Fibroblast of the aortic adventitia (primary cell): Measurements from ENCODE around the gene PSMA1. TPM values are rescaled to one million over a fixed set of nuclear protein-coding genes. Genes with fewer than 3 reads are reported as not detected.

Experiments
- DNase-seq: peaks from one replicate; pipeline ENCODE4 v3.0.0-alpha.2; 2010; ENCODE audit warnings: low read depth
- H3K4me3 ChIP-seq: 2 replicates; pipeline ENCODE4 v1.5.1; 2011; ENCODE audit warnings: low read depth, mild to moderate bottlenecking, control low read depth, low read length, moderate library complexity
- total RNA-seq: library from RNA; depleted of rRNA; stranded (reverse); fragments of >200 nt; gene quantifications from 2 replicates; pipeline ENCODE4 v1.2.3, GENCODE V29; 2012; ENCODE audit warnings: low replicate concordance
- TF ChIP-seq, protein P1 (sequence below): IDR thresholded peaks from 2 replicates; pipeline ENCODE4 v1.5.1; 2011; ENCODE audit warnings: mild to moderate bottlenecking, low read length, control low read depth, inconsistent platforms; ENCODE audit not compliant: insufficient read depth

The PSMA1 gene
- total RNA-seq, 1 donor: 125 TPM

DNA sequence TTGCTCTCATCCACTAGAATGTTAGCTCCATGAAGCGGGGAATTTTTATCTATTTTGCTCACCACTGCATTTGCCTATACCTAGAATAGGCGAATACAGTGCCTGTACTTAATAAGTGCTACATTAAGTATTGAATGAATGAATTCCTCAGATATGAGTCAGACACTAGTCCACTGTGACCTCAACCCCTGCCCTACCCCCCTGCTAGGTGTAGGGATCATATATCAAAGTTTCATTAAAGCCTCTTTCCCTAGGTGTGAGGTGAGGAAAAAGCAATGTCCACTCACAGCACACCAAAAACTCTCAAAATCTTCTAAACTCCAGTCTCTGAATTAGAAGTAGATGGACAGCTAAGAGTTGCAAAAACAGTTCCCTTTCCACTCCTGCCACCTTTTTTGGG is 9.8 kb upstream of the PSMA1 start:
- no peak overlapping the region for H3K4me3 ChIP-seq
- no peak for DNase-seq
- TF ChIP-seq, protein P1, sequence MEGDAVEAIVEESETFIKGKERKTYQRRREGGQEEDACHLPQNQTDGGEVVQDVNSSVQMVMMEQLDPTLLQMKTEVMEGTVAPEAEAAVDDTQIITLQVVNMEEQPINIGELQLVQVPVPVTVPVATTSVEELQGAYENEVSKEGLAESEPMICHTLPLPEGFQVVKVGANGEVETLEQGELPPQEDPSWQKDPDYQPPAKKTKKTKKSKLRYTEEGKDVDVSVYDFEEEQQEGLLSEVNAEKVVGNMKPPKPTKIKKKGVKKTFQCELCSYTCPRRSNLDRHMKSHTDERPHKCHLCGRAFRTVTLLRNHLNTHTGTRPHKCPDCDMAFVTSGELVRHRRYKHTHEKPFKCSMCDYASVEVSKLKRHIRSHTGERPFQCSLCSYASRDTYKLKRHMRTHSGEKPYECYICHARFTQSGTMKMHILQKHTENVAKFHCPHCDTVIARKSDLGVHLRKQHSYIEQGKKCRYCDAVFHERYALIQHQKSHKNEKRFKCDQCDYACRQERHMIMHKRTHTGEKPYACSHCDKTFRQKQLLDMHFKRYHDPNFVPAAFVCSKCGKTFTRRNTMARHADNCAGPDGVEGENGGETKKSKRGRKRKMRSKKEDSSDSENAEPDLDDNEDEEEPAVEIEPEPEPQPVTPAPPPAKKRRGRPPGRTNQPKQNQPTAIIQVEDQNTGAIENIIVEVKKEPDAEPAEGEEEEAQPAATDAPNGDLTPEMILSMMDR: no peak

DNA sequence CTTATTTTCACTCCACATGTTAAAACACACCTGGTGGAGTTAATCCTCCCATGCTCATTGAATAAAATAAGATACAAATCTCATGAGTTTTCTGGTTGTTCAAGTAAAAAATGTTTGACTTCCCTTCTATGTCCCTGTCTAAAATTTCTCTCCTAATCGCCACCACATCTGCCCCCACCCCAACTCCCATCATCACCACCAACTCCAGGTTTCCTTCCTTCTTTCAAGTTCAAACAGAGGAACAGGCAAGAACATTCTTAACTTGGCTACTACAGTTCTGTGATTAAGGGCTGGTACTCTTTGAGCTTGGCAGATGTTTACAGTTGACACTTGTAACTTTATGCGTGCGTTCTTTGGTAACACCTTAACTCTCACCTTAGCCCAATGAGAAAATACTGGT is 9.1 kb upstream of the PSMA1 start:
- no peak for DNase-seq
- no peak overlapping the region for H3K4me3 ChIP-seq
- TF ChIP-seq, protein P1: no peak

DNA sequence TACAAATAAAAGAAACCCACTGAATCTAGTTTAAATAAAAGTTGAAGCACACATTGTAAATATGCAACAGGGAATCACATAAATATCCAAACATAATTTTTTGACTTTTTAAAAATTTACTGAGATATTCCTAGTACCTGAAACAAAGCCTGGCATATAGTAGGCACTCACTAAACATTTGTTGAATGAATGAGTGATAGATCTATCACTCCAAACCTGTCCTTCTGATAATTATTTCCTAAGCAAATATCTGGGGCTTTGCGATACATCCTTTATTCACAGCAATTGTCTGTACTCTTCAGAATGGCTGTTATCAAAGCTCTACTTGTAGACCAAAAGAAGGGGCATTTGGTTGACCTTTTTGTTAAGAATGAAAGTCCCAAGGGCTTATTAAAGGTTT is 2.6 kb upstream of the PSMA1 start:
- no peak for DNase-seq
- no peak overlapping the region for H3K4me3 ChIP-seq
- TF ChIP-seq, protein P1: no peak

DNA sequence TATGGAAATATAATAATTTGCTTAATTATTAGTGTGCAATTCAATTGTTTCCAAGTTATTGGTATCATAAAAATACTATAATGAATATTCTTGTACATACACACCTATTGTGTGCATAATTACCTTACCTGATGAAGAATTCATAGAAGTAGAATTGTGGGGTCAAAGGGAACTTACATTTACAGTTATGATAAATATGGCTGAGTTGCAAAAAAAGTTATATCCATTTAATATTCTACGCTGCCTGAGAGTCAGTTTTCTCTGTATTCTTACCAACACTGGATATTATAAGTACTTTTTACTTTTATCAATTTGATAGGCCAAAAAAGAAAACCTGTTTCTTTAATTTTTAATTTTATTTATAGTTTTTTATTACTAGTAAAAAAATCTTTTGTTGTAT is 2.1 kb upstream of the PSMA1 start:
- no peak for DNase-seq
- TF ChIP-seq, protein P1: no peak
- no peak overlapping the region for H3K4me3 ChIP-seq

DNA sequence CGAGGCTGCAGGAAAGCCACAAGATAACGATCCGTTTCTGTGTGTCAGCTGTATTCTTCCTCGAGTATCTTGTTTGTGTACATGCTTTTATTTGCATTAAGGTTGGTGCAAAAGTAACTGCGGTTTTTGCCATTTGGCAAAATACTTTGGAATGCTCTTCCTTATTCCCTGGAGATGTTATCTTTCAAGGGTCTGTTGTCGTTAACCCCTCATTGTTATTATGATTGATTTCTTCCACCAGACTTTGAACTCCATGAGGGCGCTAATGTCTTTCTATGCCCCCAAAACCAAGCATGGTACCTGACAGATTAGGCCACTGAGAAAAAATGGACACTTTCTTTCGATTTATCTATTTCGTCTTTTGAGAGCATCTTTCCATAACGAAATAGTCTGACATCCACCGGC is 563 bp upstream of the PSMA1 start:
- no peak for DNase-seq
- TF ChIP-seq, protein P1: no peak
- peak overlapping the region; percentile 68 for H3K4me3 ChIP-seq

DNA sequence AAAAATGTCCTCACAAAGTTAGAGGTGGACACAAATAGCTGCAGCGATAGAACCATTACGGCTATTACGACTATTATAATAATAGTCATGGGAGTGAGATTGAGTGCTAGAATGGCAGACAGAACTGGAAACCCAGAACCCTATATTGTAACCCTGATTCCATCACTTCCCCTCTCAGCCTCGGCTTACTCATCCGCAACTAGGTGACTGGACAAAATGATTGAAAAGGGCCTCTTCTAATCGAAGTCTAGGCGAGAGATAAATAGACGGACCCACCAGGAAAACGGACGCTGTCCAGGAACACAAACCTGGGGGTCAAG is 629 bp downstream of the PSMA1 start:
- DNase-seq: no peak
- TF ChIP-seq, protein P1: no peak
- peak overlapping the region; percentile 68 for H3K4me3 ChIP-seq

DNA sequence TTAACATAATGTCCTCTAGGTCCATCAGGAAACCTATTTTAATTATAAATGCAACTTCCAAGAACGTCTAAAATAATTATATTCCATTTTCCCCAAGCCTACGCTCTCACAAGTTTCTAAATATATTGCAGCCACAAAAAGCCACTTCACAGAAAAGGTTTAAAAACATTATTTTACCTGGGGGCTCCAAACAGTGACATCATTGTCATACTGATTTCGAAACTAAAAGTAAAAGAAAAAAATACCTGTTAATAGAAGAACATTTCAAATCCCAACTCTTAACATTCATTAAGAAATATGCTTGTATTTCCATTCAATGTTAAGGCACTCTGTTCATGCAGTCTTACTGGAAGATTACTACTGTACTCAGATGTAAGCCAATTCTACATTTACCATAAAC is 1.4 kb downstream of the PSMA1 start:
- peak overlapping the region; percentile 68 for H3K4me3 ChIP-seq
- TF ChIP-seq, protein P1: no peak
- no peak for DNase-seq
